ENCODE measurements around the gene PHC3.

DNA sequence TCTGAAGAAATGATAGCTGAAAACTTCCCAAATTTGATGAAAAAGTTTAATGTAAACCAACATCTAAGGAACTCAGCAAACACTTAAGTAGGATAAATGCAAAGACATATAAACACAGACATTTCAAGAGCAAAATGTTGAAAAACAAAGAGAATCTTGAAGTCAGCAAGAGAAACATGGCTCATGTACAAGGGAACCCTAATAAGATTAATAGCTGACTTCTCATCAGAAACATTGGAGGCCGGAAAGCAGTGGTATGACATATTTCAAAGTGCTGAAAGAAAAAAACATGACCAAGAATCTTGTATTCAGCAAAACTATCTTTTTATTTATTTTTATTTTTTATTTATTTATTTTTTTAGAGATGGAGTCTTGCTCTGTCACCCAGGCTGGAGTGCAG is 30.1 kb upstream of the PHC3 start:
- TF ChIP-seq CTCF (IDR thresholded peaks at IDR 0.05) (no peak), POLR2A (IDR thresholded peaks at IDR 0.05) (no peak), POLR2AphosphoS5 (IDR thresholded peaks at IDR 0.05) (no peak), EP300 (IDR thresholded peaks at IDR 0.05) (no peak)
